G401 (cell line): ENCODE measurements around the gene LGALS9C. TPM values are rescaled to one million over a fixed set of nuclear protein-coding genes. Genes with fewer than 3 reads are reported as not detected.
"Not testable (repeated sequence)": the region's sequence is repeated elsewhere in the genome, so short reads cannot be mapped to it uniquely, and the experiment has no call there.

ENCODE experiments used
- DNase-seq: peaks from one replicate; pipeline ENCODE4 v3.0.0-alpha.2; 2015; ENCODE audit warnings: low spot score
- in situ Hi-C: cut with HindIII; loops from 2 replicates; pipeline ENCODE4 v1.10.0; 2016; ENCODE audit warnings: low sequenced_read_pairs, mixed read lengths
- total RNA-seq: library from RNA; depleted of rRNA; stranded (reverse); fragments of >200 nt; shearing (Covaris generic); gene quantifications from 2 replicates; pipeline ENCODE4 v1.2.3, GENCODE V29; 2014; rRNA removed

The LGALS9C gene
- total RNA-seq, 1 experiment from 2014 or later: not detected

DNA sequence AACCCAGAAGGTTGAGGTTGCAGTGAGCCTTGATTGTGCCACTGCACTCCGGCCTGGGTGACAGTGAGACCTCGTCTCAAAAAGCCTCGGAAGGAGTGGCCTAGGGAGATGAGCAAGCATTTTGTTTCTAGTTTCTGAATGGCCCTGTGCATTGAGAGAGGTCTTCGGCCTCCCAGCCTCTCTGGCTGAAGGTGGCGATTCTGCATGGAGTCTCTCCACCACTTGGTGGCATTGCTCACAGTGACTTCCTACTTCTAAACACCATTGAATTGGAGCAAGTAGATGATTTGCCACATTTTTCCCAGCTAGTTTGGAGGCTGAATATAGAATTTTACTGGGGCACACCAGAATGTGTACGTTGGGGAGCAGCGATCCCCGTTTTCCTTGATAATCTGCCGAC is 48.4 kb downstream of the LGALS9C start:
- in situ Hi-C loops, DNase-seq: not testable (repeated sequence)

GRCh38 chr17:18526168-18526800 is 49.7 kb downstream of the LGALS9C start:
- in situ Hi-C loops, DNase-seq: not testable (repeated sequence)

GRCh38 chr17:18527354-18527753 is 50.8 kb downstream of the LGALS9C start:
- DNase-seq: peak; percentile 1
- in situ Hi-C loops: not testable (repeated sequence)

GRCh38 chr17:18528435-18528834 is 51.8 kb downstream of the LGALS9C start:
- DNase-seq, in situ Hi-C loops: not testable (repeated sequence)

GRCh38 chr17:18528899-18529500 is 52.4 kb downstream of the LGALS9C start:
- in situ Hi-C loops, DNase-seq: not testable (repeated sequence)

DNA sequence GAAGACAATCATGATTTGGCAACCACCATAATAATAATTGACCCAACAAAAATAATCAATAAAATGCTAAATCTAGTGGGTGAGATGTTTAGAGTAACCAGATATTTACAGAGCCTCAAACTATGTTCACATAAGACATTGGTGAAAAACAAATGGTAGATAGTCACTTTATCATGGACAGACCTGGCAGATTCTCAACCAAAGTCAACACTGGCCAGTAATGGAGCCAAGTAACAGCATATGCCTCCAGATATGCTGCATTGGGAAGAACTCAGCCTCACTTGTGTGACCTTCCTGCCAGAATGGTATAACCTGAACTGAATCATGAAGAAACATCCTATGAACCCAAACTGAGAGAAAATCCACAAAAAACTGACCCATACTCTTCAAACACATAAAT is 53.8 kb downstream of the LGALS9C start:
- in situ Hi-C loops: not testable (repeated sequence)
- peak; percentile 0 for DNase-seq

- in situ Hi-C loops, DNase-seq: not testable (repeated sequence)
Observed at GRCh38 chr17:18542234-18542633, 65.6 kb downstream of the LGALS9C start.

- in situ Hi-C loops, DNase-seq: not testable (repeated sequence)
Observed at GRCh38 chr17:18542907-18543306, 66.3 kb downstream of the LGALS9C start.

Other genes with a start within 250 kb of the LGALS9C start
- 321 and 446 TPM in 2 replicates for gene FLII, start 218.1 kb upstream of the LGALS9C start, total RNA-seq
- 20.5 and 22.0 TPM in 2 replicates for gene MIEF2, start 216.1 kb upstream of the LGALS9C start, total RNA-seq
- 29.7 and 31.3 TPM in 2 replicates for gene TOP3A, start 161.8 kb upstream of the LGALS9C start, total RNA-seq
- 12.1 and 17.4 TPM in 2 replicates for gene SMCR8, start 161.5 kb upstream of the LGALS9C start, total RNA-seq
- gene SHMT1, start 113.2 kb upstream of the LGALS9C start, total RNA-seq: 71.6 and 81.5 TPM in 2 replicates
- not detected in 2 replicates for gene EVPLL, start 99.0 kb upstream of the LGALS9C start, total RNA-seq
- gene TBC1D28, start 167.6 kb downstream of the LGALS9C start, total RNA-seq: not detected in 2 replicates
- gene FOXO3B, start 205.5 kb downstream of the LGALS9C start, total RNA-seq: 1.8 and 4.0 TPM in 2 replicates